Activated CD8-positive, alpha-beta memory T cell treated with anti-CD3 and anti-CD28 coated beads for 48 hours (primary cell): ENCODE data around the gene STXBP3.
"Not testable (repeated sequence)": the region's sequence is repeated elsewhere in the genome, so short reads cannot be mapped to it uniquely, and the experiment has no call there.

ENCODE experiments used
- DNase-seq, 3 experiments: peaks; one replicate each; pipeline ENCODE4 v3.0.0-alpha.2; 2020; ENCODE audit warnings: low read depth in 2 of 3, low spot score in 2 of 3

The STXBP3 gene

DNA sequence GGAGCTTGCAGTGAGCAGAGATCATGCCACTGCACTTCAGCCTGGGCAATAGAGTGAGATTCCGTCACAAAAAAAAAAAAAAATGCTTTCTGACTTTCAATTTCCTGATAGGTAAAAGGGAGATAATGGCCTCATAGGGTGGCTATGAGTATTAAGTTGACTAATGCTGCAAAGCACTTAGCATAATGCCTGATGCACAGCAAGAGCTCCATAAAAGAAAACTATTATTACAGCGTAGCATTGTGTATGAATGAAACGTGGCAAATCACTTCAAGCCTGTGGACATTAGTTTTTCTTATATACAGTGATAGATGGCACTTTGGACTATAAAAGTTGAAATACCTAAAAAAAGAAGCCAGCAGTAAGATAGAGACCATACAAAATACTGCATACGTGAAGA is 17.0 kb upstream of the STXBP3 start:
- no peak for DNase-seq

DNA sequence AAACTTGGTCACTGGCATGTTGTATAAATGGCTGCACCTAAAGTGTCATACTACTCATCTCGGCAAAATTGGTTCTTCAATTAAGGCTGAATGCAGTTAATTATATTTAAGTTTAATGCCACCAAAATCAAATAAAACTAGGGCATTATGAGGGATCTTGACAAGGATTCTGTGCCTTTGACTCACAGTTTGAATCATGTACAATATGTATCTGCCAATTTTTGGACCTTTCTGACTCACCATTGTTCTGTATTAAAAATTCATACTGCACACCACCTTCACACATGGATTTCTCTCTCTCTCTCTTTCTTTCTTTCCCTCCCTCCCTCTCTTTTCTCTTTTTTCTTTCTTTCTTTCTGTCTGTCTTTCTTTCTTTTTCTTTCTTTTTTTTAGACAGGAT is 14.1 kb upstream of the STXBP3 start:
- no peak for DNase-seq

DNA sequence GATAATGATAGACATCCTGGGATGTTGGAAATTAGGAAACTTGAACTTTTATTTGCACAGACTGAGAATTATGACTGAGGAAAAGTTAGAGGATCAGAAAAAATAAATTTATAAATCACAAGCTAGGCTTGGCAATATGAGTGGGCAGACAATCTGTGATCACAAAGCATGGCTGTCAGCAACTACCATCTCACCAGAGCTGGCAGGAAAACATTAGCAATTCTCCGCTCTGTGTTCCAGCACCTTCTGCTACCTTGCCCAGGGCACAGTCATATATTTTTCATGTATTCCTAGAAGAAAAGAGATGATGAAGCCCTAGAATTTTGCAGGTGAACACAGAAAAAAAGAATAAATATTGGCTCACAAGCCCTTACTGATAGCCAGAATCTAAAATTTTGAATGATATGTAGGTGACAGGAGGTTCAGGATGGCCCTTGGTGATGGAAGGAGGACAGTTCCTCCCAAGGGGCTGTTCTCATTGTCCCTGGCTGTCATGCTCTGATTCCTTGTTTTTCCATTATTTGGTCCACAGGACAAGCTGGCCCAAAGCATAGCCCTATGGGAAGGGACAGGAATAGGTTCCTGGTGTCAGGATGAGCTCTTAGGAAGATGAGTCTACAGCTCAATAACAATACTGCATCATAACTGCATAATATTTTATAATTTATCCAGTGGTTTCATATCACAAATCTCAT is 12.2 kb upstream of the STXBP3 start:
- no peak for DNase-seq

DNA sequence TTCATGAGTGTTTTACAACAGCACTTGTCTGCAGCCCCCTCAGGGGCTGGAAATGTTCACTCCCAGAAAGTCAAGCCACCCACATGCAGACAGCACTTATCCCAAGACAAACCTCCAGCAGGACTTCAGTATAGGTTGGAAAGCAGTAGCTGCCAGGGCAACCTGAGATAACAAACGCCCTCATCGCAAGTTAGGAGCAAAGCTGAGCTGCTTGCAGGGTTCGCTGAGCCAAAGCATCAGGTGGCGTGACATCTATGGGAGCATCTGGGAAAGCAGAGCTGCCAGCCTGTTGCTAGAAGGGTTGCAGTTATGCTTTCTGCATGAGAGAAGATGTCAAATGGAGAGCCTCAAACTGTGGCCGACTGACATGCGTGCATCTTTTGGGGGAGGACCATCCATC is 4.2 kb upstream of the STXBP3 start:
- DNase-seq, result no peak

DNA sequence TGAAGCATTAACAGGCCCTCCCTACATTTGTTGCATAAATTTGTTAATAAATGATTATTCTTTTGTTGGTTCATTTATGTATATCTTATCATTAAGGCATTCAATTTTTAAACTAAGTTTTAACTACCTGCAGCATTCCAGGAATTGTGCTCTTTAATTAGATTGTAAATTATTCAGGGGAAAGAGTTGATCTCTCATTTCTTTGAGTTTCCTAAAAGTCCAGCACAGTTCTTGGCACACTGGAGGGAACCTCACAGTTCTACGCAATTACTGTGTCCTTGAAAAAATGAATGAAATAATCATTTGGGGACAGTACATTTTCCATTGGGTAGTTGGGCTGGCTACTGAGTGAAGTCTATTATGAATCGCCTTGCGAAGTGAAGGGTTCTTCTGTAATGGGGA is 493 bp upstream of the STXBP3 start:
- DNase-seq, result no peak

DNA sequence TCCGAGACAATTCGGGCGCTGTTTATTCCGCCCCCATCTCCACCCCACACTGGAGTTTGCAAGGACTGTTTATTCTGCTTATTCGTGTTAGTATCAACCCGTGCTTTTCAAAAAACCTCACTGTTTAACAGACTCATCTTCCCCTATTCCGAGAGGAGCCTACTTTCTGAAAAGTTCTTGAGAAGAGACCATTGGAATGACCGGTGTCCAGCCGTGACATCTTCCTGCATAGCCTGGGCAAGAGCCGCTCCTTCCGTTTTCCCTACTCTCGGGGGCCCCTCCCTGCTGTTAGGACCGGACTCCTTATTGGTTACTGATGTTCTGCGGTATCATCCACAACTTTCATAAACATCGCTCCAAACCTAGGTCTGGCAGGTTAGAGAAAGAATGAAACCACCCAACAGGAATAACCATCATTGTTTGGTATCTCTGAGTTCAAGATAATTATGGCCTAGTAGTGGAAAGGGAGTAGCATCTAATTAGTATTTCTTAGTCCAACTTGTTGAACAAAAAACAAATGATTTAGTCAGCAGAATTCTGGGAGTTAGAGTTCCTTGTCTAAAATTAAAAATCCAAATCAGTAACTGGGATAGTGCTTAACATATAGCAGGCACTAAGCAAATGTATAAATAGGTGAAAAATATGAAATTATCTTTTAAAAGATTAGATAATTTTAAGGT is 837 bp downstream of the STXBP3 start:
- peak in 2 of 3 experiments; percentile 7 to 17 for DNase-seq

DNA sequence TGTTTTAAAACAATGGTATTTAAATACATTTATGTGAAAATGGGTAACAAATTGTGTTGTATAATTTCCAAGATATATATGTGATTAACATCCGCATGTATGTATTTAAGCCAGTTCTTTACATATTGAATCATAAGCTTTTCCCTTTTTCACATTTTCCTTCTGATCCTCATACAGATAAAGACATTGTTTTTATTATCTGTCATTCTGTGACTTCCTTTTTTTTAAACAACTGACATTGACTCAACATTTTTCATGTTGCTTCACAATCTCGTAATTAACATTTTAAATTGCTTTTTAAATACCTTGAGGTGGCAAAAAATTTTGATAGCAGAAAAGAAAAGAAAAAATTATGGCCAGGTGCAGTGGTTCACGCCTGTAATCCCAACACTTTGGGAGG is 1.4 kb downstream of the STXBP3 start:
- no peak for DNase-seq

DNA sequence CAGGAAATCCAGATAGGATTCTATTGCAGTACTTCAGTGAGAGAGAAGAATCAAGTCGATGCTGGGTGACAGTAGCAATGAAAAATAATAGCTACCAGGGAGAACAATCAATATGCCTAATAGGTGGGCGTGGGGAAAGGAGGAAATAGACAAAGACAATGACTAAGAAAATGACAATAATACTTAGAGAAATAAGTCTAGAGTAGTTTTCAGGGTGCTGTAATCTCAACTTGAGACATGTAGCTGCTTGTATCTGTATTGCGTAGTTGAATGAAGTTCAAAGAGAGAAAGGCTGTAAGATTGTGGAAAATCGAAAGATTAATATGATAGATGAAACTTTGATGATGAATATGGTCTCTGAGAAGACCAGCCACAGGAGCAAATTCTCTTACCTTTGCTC is 2.6 kb downstream of the STXBP3 start:
- no peak for DNase-seq

DNA sequence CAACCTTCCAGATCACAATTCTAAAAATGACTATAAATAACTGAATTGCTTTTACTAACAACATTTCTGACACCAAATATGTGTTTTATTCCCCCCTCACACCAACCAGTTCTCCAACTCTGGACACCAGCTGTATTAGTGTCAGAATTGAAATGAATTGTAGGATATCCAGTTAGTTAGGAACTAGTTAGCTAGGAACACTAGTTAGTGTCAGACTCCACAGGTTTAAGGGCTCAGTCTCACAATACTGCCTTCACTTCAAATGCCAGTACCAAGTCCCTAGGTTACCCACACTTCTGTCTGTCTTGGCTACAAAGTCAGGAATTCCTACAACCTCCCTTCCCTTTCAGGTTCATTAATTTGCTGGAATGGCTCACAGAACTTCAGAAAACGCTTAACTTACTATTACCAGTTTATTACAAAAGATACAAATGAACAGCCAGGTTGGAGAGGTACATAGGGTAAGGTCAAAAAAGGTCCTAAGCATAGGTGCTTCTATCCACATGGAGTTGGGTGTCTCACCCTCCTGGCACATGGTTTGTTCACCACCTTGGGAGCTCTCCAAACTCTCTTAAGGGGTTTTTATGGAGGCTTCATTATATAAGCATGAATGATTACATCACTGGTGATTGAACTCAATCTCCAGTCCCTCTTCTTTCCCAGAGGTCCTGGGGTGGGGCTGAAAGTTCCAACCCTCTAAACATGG is 4.2 kb downstream of the STXBP3 start:
- no peak for DNase-seq

DNA sequence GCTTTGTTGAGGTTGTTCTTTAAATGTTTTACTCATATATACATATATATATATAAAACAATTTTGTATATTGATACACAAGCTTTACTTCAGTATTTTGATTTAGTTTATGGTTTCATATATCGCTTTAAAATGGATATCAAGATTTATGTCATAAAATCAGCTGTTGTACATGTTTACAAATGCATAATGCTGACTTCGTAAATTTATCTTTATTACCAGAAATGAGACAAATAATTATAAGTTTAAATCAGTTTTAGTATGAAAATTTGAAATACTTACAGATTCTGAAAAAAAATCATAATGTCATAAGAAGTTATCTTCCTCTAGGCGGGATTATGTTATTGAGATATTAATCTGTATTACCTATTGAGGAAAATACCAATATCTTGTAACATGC is 6.9 kb downstream of the STXBP3 start:
- no peak for DNase-seq

DNA sequence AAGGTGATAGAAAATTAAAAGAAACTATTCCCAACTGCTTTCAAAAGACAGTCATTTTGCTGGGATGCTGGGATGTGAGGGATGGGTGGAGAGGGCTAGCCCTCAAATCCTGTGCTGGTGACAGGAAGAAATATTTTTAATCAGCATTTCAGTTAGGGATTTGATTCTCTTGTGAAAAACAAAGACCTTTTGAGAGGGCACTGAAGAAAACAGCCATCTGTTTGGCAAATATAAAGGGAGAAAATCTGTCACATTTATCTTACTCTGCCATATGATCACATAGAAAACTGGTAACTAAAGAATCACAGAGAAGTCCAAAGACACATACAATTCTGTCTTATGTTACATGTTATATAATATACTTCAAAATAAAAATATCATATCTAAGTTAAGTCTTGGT is 12.3 kb downstream of the STXBP3 start:
- DNase-seq, result no peak

DNA sequence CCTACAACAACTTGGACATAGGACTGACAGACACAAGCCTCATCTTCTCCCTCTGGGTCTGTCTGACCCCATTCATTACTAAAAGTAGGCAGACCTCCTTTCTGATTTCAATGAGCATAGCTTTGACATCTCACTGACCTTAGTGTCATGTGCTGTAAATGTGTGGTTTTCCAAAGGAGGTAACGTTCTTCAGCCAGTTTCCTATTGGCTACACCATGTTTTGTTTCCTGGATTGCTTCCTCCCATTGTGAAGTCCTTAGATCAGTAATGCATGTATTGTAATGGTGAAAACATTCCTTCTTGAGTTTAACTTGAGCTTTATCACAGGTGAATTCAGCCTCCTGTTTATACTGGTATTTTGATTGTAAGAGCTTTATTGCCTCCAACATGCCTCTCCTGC is 20.6 kb downstream of the STXBP3 start:
- DNase-seq, result no peak

DNA sequence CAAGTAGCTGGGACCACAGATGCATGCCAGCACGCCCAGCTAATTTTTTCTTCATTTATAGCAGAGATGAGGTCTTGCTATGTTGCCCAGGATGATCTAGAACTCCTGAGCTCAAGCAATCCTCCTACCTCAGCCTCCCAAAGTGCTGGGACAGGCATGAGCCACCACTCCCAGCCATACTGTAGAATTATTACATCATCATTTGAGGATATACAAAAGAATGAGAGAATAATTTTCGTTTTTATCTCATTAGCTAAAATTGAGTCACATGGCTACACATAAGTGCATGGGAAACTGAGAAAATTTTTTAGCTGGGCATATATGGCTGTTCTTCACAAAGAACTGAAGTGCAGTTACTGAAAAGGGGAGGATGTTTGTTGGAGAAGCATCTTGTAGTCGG is 21.2 kb downstream of the STXBP3 start:
- no peak for DNase-seq

DNA sequence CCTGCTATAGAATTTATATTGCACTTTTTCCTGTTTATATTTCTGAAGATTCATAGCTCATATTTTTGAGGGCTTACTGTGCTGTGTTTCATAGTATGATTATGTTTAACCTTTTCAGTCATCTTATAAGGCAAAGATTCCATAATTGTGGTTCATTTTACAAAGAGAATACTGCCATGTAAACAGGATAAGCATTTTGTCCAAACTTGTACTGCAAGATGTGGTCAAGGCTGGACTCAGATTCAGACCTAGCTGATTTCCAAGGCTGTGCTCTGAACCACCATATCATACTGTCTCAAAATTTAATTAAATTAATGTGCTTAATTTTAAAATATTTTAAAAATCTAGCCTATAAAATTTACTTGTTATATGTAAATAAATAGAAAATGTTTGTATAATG is 31.4 kb downstream of the STXBP3 start:
- no peak for DNase-seq

DNA sequence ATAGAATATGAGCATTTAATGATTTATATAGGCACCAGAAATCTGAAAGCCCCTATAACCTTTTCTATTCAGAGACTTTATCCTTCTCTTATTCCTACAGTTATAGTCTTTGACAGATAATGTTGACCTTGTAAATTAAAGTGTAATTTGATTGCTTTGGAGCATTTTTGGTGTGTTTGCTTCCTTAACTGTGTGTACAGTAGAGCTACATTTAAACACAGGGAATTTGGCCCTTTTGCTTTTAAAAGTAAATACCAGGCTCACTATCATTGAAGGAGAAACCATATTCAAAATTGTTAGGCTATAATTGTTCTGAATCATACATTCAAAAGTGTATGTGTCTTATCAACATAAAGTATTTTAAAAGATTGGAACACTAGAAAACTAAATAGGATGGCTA is 33.0 kb downstream of the STXBP3 start:
- no peak for DNase-seq

DNA sequence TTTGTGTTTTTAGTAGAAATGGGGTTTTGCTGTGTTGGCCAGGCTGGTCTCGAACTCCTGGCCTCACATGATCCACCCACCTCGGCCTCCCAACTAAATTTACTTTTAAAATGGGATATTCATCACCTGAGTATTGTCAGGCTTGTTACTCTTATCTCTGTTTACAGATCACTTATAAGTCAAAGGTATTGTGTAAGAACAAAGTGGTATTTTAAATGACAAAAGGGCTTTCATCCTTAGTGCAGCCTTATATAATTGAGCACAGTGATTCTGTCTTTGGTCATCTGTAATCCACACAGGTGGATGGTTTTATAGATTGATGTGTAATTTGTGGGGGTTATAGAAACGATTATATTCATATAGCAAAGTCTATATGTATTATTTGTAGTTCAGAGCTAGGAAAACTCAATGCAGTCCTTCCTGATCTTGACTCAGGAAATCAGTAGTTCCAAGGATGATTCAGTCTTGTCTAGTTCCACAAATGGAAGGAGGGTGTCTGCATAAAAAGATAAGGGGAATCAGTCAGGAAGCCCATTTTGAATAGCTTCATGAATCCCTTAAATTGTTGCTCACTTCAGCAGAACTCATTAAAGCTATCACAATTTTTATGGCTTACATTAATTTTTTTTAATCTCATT is 34.6 kb downstream of the STXBP3 start:
- DNase-seq, result no peak

DNA sequence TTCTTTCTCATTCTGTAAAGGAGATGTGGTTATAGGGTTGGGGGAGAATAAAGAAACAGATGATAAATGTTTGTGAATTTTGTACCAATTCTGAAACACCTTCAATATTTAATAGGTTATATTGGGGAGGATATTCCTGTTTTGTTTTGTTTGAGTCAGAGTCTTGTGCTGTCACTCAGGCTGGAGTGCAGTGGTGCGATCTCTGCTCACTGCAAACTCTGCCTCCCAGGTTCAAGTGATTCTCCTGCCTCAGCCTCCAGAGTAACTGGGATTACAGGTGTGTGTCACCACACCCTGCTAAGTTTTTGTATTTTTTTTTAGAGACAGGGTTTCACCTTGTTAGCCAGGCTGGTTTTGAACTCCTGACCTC is 35.1 kb downstream of the STXBP3 start:
- DNase-seq, result not testable (repeated sequence)

DNA sequence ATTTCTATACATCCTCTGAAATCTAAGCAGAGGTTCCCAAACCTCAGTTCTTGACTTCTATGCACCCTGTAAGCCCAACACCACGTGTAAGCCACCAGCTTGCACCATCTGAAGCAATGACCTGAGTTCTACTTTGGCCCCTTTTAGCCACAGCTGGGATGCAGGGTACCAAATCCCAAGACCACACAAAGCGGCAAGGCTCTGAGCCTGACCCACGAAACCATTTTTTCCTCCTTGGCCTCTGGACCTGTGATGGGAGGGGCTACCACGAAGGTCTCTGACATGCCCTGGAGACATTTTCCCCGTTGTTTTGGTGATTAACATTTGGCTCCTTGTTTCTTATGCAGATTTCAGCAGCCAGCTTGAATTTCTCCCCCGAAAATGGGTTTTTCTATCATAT is 38.8 kb downstream of the STXBP3 start:
- no peak for DNase-seq

DNA sequence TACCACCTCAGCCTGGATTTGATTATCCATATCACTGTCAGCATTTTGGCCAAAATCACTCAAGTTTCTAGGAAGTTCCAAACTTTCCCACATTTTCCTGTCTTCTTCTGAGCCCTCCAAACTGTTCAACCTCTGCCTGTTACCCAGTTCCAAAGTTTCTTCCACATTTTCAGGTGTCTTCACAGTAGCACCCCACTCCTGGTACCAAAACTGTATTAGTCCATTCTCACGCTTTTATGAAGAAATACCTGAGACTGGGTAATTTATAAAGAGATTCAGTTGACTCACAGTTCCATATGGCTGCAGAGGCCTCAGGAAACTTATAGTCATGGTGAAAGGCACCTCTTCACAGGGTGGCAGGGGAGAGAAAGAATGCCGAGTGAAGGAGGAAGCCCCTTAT is 39.4 kb downstream of the STXBP3 start:
- DNase-seq, result no peak

DNA sequence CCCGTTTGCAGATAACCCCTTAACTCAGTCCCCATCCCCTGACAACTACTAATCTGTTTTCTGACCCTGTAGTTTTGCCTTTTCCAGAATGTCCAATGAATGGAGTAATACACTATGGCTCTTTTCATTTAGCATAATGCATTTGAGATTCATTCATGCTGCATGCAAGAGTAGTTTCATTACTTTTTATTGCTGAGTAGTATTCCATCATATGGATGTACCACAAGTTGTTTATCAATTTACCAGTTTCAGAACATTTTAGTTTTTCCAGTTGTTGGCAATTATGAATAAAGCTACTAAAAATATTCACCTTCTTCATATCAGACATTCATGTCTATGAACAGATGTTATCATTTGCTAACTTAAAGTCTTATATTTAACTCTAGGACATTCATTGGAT is 45.3 kb downstream of the STXBP3 start:
- DNase-seq, result no peak

DNA sequence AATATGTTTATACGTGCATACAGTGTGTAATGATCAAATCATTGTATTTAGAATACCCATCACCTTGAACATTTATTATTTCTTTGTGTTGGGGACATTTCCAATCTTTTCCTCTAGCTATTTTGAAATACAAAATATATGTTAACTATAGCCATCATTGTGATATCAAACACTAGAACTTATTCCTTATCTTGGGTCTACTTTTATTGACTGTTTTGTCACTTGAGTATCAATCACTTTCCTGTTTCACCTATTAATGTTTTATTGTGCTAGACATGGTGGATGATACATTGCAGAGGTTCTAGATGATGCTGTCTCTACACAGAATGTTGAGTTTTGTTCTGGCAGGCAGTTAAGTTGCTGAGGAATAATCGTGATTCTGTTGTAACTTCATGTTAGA is 45.9 kb downstream of the STXBP3 start:
- DNase-seq, result no peak

DNA sequence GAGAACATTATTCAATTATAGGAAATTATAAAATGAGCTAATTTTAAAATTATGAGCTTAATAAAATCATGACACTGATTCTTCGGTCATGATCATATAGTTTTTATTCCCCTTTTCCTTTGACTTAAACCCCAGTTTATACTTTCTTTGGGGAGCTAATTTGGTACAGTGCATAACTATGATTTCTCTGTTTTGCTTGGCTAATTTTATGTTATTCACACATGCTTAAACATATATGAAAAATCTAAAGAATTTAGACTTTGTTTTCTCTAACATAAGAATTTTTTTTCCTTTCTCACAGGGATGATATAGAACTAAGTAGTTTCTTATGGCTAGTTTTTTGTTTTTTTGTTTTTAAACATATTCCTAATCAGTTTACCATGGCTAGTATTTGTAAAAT is 52.5 kb downstream of the STXBP3 start:
- DNase-seq, result no peak
